ENCODE data around the gene LYPLAL1. TPM values are rescaled to one million over a fixed set of nuclear protein-coding genes. Genes with fewer than 3 reads are reported as not detected.
A peak's percentile ranks its signal among the peaks of the same experiment; 100 is the strongest.

The LYPLAL1 gene
- total RNA-seq, 1 experiment from 2014 or later, result 20.7 TPM

GRCh38 chr1:219173758-219174459 is at the start of gene LYPLAL1 (continued):
- TF ChIP-seq FOXK1 (CRISPR knock-in tag; IDR thresholded peaks at IDR 0.05) (peak; percentile 68; the same call in 1 of the 2 replicates), PRRX2 (CRISPR knock-in tag; IDR thresholded peaks at IDR 0.05) (no peak)

- TF ChIP-seq TCF7 (CRISPR knock-in tag; IDR thresholded peaks at IDR 0.05; ENCODE audit: low read depth) (no peak), ZNF671 (CRISPR knock-in tag; IDR thresholded peaks at IDR 0.05) (no peak), GTF2I (CRISPR knock-in tag; conservative IDR thresholded peaks at IDR 0.05) (no peak), HMGA2 (CRISPR knock-in tag; IDR thresholded peaks at IDR 0.05) (no peak), ZNF425 (CRISPR knock-in tag; conservative IDR thresholded peaks at IDR 0.05) (no peak), ZNF232 (CRISPR knock-in tag; IDR thresholded peaks at IDR 0.05) (no peak), ZNF512 (CRISPR knock-in tag; IDR thresholded peaks at IDR 0.05; ENCODE audit: borderline replicate concordance) (no peak), GRHL2 (CRISPR knock-in tag; IDR thresholded peaks at IDR 0.05; ENCODE audit: insufficient replicate concordance, severe bottlenecking) (no peak), ZNF263 (CRISPR knock-in tag; IDR thresholded peaks at IDR 0.05; ENCODE audit: low read depth) (no peak), IRF1 (CRISPR knock-in tag; IDR thresholded peaks at IDR 0.05) (no peak)
- ATAC-seq (no peak), DNase-seq (ENCODE audit: low spot score) (no peak)
- Mint-ChIP-seq H3K4me3 (no peak overlapping the region), H3K27me3 (ENCODE audit: low read depth) (no peaks in the 10 kb centered on the region), H3K4me1 (peaks cover 11% of the 10 kb centered on the region), H3K36me3 (no peaks in the 10 kb centered on the region), H3K9me3 (no peaks in the 10 kb centered on the region), H3K27ac (no peak overlapping the region)
- CTCF ChIA-PET, result no interaction called here
- POLR2A ChIA-PET, result interaction anchor here (1.6 kb wide), 1 partner anchor 11 kb away, joined by 3 read pairs; no protein-coding TSS in a partner anchor
Observed at GRCh38 chr1:219124163-219124562, 49.5 kb upstream of the LYPLAL1 start.

- no peaks in the 10 kb centered on the region for H3K9me3 Mint-ChIP-seq
- H3K27ac Mint-ChIP-seq, result no peak overlapping the region
- DNase-seq (ENCODE audit: low spot score) (no peak), ATAC-seq (no peak)
- CTCF ChIA-PET, result no interaction called here
- peaks cover 10% of the 10 kb centered on the region for H3K4me1 Mint-ChIP-seq
- TF ChIP-seq MLX (CRISPR knock-in tag; IDR thresholded peaks at IDR 0.05) (no peak), FOXP4 (CRISPR knock-in tag; IDR thresholded peaks at IDR 0.05) (no peak)
- POLR2A ChIA-PET, result no interaction called here
- H3K36me3 Mint-ChIP-seq, result no peaks in the 10 kb centered on the region
- no peaks in the 10 kb centered on the region for H3K27me3 Mint-ChIP-seq (ENCODE audit: low read depth)
- H3K4me3 Mint-ChIP-seq, result no peak overlapping the region
Observed at GRCh38 chr1:219125342-219125741, 48.3 kb upstream of the LYPLAL1 start.

All from WTC11 (cell line).